Liver (tissue), 2 donors: ENCODE measurements around the gene LAMTOR2.

Experiments
- EGR1 ChIP-seq, 2 donors: IDR thresholded peaks; 2 replicates each; pipeline ENCODE4 v1.6.1; 2016 to 2018; ENCODE audit warnings: antibody characterized with exemption in 2 of 2, low read depth in 2 of 2
- YY1 ChIP-seq: IDR thresholded peaks from 2 replicates; pipeline ENCODE4 v1.6.1; 2016; ENCODE audit warnings: antibody characterized with exemption, mild to moderate bottlenecking
- donor health status: healthy.

DNA sequence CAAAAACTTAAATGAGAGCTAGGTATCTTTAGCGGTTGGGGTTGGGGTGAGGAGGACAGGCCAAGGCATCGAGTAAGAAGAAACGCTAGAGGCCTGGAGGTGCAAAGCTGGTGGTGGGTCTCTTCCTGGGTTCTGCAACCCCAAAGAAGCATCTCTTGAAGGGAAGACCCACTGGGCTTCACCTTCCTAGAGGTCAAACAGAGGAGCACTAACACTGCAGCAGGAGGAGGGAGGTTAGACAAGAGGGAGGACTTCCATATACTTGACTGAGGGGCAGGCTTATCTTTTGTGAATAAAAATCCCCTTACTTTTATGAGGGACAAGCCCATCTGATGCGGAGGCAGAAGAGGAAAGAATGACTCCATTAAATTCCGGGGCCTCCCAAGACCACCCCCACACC is 25.2 kb downstream of the LAMTOR2 start:
- no peak for TF ChIP-seq YY1
- no peak for TF ChIP-seq EGR1 (IDR thresholded peaks at IDR 0.05; ENCODE audit: low read depth in 2 of 2)
